DMS153 treated with DMSO at 0.1 percent for 48 hours (cell line): ENCODE results near the gene HMX1.

ENCODE experiments used
- DNase-seq: peaks from one replicate; lab custom pipeline; 2025; ENCODE audit not compliant: unreplicated experiment; lab: John Stamatoyannopoulos, UW

HMX1 gene

GRCh38 chr4:8843597-8843996 lies 28.0 kb downstream of the HMX1 start:
- no peak for DNase-seq

GRCh38 chr4:8842614-8843013 lies 29.0 kb downstream of the HMX1 start:
- no peak for DNase-seq

DNA sequence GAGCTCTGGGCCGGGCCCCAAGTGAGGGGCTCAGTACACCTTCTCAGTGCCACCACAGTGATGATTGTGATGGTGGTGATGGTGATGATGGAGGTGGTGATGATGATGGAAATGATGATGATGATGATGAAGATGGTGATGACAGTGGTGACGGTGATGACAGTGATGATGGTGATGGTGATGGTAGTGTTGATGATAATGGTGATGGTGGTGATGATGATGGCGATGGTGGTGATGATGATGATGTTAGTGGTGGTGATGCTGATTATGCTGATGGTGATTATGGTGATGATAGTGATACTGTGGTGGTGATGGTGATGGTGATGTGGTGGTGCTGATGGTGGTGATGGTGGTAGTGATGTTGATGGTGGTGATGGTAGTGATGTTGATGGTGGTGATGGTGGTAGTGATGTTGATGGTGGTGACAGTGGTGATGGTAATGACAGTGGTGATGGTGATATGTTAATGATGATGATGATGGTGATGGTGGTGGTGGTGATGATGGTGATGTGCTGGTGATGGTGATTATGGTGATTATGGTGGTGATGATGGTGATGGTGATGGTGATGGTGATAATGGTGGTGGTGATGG lies 29.9 kb downstream of the HMX1 start:
- no peak for DNase-seq

- no peak for DNase-seq
Observed at GRCh38 chr4:8840816-8841455, 30.7 kb downstream of the HMX1 start.

- DNase-seq: no peak
Observed at GRCh38 chr4:8840006-8840793, 31.4 kb downstream of the HMX1 start.

DNA sequence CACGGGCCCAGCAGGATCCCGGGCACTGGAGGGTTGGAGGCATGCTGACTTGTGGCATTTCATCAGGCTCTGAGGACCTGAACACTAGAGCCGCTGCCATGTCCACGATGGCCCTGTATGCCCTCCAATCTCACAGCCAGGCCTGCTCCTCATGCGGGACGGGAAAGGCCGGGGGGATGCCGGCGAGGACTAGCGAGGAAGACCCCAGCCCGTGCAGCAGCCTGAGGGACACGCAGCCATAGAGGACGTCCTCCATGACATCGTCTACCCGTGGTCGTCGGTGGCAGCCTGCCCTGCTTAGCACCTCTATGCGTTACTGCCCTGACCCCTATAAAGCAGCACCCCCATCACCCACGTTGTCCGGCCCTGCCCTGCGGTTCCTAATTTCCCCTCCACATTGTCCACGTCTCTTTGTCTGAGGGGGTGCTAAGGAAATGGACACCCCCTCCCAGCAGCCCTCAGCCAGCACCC lies 32.6 kb downstream of the HMX1 start:
- no peak for DNase-seq

DNA sequence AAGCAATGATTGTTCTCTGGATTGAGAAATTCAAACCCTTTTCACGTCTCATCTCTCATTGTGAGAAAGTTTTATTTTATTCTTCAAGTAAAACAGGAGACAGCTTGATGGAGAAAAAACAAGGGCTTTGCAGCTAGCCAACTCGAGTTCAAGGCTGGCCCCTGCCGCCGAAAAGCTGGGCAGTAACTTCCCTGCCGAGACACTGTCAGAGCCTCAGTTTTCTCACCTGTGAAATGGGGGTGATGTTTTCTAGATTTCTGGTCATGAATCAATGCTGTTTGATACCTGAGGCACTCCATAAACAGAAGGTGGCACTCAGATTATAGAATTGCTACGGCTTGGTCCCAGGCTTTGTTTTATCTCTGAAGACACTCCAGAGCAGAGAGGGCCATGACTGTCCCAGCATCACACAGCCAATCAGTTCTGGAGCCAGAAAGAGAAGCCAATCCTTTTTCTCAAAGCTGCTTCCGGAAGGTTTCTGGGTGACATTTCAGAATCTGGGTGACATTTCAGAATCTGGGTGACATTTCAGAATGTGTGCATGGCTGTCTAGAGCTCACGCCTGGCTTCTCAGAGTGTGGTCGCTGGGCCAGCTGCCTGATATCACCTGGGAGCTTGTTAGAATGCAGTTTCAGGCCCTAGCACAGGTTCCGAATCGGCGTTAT lies 33.2 kb downstream of the HMX1 start:
- no peak for DNase-seq

DNA sequence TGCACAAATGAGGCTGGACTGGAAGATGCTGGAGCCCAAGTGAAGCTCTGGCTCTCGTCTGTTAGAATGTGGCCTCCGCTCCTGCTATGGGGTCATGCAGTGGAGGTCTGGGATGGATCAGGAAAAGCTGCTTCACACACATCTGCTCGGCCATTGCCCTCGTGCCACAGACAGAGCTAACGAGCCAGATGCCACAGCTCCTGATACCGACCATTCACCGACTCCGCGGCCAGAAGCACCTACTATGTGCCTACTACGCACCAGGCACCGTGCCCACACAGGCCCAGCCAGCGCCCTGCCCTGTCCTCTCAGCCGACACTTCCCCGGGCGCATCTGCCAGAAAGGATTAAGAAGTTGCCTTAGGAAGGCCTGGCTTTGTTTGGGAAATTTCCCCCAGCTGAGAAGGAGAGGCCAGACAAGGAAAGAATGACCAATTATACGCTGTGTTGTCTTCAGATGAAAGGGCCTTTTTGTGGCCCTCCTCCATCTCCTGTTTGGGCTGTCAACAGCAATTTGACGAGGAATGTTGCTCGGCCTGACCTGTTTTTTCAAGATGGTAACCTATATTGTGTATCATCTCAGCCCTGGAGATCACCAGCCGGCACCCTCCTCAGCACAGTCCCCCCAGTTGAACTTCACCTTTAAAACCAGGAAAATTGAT lies 34.3 kb downstream of the HMX1 start:
- no peak for DNase-seq

GRCh38 chr4:8836664-8837171 lies 34.9 kb downstream of the HMX1 start:
- no peak for DNase-seq

DNA sequence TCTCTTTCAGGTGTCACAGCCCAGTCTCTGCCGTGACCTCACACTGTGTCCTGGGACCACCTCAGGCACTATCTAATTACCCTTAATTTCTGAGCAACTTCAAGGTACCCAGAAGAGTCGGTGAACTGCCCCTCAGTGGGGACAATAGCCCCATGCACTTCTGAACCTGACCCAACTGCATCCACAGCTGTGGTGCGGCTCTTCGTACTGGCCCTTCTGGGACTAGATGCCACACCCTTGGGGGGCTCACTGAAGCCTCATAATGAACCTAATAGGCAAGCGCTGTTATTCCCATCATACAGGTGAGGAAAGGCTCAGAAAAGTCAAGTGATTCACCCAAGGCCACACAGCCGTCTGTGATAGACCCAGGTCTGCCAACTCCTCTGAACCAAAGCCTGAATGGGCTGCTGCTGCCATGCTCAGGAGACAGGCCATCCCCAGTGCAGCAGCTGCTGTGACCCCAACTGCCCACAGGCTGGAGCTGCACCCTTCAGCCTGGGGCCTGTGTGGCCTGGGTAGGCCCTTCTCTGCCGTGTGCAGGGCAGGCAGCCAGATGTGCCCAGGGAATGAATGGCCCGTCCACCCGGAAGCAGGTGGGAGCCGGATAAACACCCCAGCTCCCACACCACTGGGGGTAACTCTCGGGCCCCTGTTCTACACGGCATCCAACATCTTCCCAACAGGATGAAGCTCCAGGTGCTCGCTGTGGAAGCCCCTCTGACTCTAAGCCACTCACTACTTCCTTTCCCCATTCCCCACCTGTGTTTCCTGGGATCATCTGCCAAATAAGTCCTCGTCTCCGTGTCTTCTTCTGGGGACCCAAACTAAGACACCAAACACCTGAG lies 35.9 kb downstream of the HMX1 start:
- no peak for DNase-seq

DNA sequence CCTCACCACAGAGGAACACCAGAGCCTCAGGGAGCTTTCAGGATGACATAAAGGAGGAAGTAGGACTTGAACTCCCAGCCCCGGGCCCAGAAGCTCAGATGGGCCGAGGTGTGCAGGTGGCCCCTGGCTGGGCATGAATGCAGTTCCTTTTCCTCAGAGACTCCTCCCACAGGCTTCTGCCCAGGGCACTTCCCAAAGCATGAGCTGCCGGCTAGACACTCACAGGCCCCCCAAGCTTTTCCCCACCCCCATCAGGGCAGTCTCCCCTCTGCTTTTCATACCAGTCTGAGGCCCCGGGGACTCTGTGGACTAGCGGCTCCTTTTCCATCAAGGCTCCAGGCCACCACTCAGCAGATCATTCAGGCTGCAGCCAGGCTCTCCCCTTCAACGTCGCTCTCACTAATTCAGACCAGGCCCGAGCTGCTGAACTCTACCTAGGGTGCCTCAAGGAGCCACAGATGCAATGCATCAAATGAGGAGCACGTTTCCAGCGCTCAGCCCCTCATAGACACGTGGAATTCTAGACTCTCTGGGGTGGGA lies 36.9 kb downstream of the HMX1 start:
- no peak for DNase-seq

DNA sequence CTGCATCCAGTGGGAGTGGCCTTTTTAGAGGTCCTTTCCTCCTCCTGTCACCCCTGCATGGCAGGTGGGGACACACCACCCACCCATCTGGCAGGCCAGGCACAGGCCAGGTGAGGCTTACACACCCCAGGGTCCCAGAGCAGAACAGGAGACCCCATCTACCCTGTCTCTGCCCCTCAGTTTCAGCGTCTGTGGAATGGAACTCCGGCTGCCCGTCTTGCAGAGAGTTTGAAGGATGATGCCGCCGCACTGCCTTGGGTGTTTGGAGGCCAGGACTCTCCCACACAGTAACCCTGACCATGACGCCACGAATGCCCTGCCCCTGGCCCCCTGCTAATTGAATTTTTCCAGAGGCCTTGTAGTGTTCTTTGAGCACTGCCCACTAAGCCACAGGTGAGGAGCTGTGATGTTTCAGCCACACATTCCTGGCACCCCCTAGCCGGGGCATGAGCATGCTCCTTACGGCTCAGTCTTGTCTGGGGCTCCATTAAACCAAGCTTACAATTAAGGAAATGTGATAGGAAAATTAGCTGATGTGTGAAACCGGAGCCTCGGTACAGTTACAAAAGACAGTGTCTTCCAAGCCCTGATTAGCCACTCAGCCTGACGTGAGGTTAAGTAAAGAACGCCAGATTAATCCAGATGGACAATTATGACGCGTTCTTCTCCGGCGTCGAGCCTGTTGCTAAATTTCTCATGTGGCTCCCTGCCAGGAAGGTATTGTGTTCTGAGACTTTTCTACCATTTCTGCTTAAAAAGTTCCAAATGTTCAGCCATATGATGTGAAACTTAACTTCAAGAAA lies 39.3 kb downstream of the HMX1 start:
- no peak for DNase-seq

GRCh38 chr4:8831221-8832112 lies 40.2 kb downstream of the HMX1 start:
- DNase-seq: no peak

GRCh38 chr4:8830611-8831200 lies 40.9 kb downstream of the HMX1 start:
- DNase-seq: no peak

DNA sequence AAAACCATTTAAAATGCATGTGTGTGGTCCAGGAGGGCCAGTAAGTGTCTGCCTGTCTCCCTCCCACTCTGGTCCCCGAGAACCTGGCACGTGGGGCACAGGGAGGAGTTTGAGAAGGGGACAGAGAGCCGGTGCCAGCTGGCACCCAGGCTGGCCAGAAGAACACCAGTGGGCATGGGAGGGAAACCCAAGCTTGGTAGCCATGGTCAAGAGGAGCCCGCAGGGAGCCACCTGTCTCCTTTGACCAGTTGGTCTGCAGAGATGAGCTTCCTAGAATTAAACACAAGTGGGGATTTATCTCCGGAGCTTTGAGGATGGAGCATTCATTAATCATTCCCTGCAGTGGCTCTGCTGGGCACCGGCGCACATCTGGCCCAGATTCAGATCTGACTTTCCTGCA lies 41.6 kb downstream of the HMX1 start:
- no peak for DNase-seq

- DNase-seq: no peak
Observed at GRCh38 chr4:8829584-8829983, 42.1 kb downstream of the HMX1 start.

DNA sequence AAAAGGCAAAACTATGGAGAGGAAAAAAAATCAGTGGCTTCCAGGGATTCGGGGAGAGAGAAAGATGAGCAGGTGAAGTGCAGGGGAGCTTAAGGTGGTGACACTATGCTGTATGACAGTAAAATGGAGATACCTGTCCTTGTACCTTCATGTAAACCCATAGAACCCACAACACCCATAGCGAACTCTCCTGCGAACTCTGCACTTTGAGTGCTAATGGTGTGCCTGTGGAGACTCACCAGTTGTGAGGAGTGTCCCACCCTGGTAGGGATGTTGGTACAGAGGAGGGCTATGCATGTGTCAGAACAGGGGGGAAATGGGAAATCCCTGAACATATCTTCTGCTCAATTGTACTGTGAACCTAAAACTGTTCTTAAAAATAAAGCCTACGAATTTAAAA lies 42.8 kb downstream of the HMX1 start:
- no peak for DNase-seq
